HG02938 (cell line): ENCODE measurements around the gene TRPV6.

Source experiments
- ATAC-seq: cut with Tn5 transposase; IDR thresholded peaks from one replicate; pipeline ENCODE4 v1.9.1; 2021; ENCODE audit warnings: mild to moderate bottlenecking, moderate library complexity; ENCODE audit not compliant: unreplicated experiment

The TRPV6 gene

GRCh38 chr7:142908921-142909890 is 23.7 kb upstream of the TRPV6 start:
- no peak for ATAC-seq

DNA sequence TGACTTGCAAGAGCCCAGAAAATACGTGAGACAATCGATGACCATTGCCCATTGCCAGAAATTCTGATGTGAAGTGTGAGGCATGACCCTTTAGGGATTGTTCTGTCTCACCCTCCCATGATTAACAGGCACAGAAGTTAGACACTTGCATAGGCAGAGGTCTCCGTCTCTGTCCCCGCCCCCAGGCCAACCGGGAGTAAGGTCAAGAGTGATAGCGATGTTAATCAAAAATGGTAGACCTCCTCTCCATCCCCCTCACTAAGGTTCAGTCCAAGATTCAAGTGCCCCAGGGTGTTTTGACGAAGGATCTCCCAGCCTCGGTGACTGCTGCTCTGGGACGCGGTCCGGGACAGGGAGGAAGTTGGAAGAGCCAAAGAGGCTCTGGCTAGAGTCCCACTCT is 22.7 kb upstream of the TRPV6 start:
- ATAC-seq: no peak

DNA sequence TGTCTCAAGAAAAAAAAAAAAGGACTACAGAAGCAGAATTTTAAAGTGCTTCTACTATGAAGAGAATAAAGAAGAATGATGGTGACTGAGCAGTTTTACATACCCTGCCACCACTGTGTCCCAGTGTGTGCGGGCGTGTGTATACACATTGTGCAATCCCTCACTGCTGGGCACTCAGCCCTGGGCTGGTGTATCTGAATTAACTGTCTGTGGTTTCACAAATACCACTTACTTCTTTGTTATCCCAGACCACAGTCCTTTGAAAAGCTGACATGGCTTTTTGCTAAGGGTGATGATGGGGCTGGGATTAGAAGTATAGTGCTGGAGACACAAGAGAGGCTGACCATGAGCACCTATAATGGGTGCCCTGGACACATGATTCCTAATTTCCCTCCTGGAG is 21.1 kb upstream of the TRPV6 start:
- ATAC-seq: no peak

GRCh38 chr7:142905759-142906158 is 20.2 kb upstream of the TRPV6 start:
- ATAC-seq: no peak

GRCh38 chr7:142904128-142904527 is 18.6 kb upstream of the TRPV6 start:
- ATAC-seq: no peak

DNA sequence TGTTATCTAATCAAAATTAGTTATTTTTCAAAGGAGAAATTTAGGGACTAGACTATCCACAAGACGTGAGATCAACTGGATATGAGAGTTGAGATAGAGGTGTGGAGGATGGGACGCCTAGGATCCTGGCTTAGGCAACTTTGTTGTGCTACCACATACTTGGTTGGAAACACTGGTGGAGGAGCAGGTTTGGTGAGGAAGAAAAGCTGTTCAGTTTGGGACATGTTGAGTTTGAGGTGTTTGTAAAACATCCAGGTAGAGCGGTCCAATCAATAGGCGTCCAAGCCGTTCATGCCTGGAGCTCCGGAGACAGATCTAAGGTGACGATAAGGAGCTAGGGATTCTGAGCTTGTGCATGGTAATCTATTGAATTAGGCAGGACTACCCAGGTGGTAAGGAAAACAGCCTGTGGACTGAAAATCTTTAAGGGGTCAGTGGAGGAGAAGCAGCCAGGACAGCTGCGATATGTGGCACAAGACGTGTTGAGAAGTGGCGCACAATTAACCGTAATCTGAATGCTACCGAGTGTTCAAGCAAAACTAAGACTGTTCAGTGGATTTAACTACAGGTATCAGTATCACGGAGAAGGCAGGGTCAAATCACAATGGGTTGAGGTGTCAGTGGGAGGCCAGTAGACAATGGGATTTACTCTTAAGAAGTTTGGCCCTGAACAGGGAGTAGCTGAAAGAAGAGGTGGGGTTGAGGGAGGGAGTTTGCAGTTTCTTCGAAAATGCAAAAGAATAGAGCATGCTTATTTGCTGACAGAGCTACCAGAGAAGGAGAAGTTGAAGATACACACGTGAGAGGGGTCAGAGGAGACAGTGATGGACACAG is 16.1 kb upstream of the TRPV6 start:
- no peak for ATAC-seq

DNA sequence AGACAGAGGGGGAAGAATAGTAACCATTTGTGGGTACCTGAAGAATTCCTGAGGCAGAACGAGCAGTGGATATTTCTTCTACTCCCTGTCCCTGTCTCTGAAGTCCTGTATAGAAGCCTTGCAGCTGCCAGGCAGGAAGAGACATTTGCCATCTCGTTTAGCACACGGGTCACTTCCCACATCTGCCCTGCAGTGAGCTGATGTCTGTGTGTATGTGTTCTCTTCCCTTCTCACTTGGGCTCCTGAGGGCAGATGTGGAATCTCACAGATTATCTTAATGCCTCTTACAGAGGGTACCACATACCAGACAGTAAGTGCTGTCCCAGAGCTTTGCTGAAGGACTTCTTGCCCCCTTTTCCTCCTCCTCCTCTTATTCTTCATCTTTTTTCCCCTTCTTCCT is 14.1 kb upstream of the TRPV6 start:
- ATAC-seq: no peak

DNA sequence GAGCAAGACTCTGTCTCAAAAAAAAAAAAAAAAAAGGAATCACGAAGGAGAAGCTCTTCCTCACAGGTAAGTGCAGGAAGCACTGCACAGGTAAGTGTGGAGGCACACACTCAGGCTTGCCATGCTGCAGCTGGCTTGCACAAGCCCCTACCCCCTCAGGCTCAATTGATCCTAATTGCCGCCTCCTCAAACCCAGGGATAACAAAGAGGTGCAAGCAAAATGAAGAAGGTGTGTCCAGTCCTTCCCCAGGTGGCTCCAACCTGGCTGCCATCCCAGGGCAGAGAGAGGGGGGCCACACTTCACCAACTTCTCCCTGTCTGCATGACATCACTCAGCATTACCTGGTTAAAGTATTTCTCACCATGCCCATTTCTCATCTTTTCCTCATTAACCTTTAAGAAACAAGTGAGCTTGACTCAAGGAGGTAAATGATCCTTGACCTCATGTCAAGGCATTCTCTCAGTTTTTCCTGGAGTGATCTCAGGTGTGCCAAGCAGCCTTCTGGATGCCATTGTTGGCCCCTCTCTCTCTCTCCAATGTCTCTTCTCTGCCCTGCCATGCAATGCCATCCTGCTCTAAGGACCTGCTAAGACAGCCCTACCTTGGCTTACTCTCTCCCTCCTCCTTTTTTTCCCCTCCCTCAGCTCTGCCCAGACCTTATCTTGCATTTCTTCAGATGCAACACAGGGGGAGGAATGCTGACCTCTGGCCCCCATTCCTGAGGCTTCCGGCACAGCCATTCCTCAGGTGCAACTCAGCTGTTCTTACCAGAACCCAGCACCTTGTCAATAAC is 13.0 kb upstream of the TRPV6 start:
- ATAC-seq: no peak

- ATAC-seq: no peak
Measured at GRCh38 chr7:142897691-142898090, 12.1 kb upstream of the TRPV6 start.

GRCh38 chr7:142896741-142897379 is 11.3 kb upstream of the TRPV6 start:
- ATAC-seq: no peak

- no peak for ATAC-seq
Measured at GRCh38 chr7:142896151-142896550, 10.6 kb upstream of the TRPV6 start.

GRCh38 chr7:142894985-142895593 is 9.5 kb upstream of the TRPV6 start:
- no peak for ATAC-seq

DNA sequence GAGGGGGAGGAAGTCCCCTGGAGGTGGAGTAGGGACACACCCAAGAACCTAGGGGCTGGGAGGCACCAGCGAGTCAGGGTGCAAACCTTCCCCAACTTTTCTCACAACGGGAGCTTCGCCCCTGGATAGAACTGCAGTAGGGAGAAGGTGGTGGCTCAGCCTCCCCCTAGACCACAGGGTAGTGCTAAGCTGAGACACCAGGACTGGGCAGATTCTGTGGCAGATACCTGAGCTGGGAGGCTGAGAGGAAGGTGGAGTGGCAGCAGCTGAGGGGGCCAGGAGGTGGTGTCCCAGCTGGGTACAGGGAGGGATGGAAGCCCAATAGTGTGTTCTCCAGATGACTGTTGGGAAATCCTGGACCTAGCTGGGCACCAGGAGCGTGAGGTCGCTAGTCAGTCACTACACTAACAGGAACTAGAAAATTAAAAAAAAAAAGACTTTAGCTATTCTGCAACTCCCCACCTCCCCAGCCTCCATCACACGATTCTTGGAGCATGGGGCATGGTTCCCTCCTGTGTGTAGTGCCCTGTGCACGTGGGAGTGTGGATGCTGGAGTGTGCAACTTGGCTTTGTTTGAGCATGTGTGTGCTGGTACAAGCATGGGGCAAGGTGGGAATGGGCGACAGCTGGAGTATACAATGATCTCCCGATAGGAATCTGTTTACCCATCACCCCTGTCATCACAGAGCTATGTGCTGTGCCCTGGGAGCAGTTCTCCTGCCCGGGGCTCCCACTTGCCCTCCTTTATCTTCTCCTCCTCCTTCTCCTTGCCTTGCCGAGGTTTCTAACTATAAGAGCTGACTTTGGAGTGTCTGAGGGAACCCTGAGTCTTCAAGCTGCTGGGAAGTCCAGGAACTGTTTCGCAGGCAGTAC is 8.8 kb upstream of the TRPV6 start:
- ATAC-seq: no peak

- no peak for ATAC-seq
Measured at GRCh38 chr7:142892951-142893350, 7.4 kb upstream of the TRPV6 start.

- no peak for ATAC-seq
Measured at GRCh38 chr7:142891490-142892082, 6.0 kb upstream of the TRPV6 start.

GRCh38 chr7:142890874-142891485 is 5.4 kb upstream of the TRPV6 start:
- ATAC-seq: no peak

DNA sequence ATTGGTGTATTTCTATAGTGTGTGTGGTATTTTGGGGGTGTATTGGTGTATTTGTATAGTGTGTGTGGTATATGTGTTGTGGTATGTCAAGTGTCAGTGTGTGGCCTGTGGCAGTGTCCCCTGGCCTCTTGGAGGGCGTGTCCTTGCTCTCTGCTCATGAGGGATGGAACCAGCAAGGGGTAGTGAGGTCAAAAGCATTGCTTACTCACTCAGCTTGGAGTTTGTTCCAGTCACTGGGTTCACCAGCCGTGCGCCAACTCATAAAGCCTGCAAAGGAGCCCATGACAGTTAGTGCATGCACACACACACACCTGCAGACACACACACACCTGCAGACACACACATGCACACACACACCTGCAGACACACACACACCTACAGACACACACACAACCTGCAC is 4.3 kb upstream of the TRPV6 start:
- no peak for ATAC-seq

DNA sequence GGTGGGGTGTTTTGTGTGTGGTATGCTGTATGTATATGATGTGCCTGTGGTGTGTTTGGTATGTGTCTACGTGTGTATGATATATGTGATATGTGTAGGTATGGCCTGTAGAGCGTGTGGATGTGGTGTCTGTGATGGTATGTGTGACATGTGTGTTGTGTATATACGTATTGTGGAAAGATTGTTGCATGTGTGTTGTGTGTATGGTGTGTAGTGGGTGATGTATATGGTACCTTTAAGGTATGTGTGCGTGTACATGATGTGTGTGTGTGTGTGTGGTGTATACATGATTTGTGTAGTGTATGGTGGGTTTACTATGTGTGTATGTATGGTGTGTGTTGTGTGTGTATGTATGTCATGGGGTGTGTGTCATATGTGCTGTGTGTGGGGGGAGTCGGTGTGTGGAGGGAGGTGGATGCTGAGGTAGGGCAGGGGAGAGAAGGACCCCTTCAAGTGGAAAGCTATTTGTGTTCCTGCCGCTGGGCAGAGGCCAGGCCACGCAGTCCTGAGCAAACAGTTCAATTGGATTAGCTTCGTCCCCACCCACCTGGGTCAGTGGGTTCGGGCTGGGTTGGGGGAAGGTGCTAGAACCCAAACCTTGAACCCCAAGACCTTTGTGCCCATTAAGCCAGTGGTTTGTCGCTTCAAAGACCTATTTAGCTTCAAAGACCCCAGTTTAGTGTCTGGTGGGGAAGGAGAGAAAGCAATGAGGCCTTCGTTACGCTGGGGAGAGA is 1.9 kb upstream of the TRPV6 start:
- ATAC-seq: no peak
